ENCODE data around the gene MED9. TPM values are rescaled to one million over a fixed set of nuclear protein-coding genes. Genes with fewer than 3 reads are reported as not detected.
"Not testable (repeated sequence)": the region's sequence is repeated elsewhere in the genome, so short reads cannot be mapped to it uniquely, and the experiment has no call there.

Gene MED9
- total RNA-seq, 4 donors from 2014 or later = 8.3 to 14.4 (median 11.4) TPM

- Histone ChIP-seq H3K9me3 (no peaks in the 10 kb centered on the region), H3K27me3 (no peaks in the 10 kb centered on the region), H3K36me3 (peaks cover 0 to 33% (median 11%) of the 10 kb centered on the region in 4 donors), H3K4me1 (peaks cover 46 to 66% (median 50%) of the 10 kb centered on the region in 4 donors), H3K27ac (replicated peaks in 1 of 4) (no peak overlapping the region), H3K4me3 (no peak overlapping the region)
- WGBS = 69% methylated on average over 5 of the region's 5 CpGs
- TF ChIP-seq EP300 (IDR thresholded peaks at IDR 0.05) (no peak), POLR2A (IDR thresholded peaks at IDR 0.05; ENCODE audit: low read depth) (no peak), POLR2AphosphoS5 (IDR thresholded peaks at IDR 0.05) (no peak)
- TF ChIP-seq, protein P1, sequence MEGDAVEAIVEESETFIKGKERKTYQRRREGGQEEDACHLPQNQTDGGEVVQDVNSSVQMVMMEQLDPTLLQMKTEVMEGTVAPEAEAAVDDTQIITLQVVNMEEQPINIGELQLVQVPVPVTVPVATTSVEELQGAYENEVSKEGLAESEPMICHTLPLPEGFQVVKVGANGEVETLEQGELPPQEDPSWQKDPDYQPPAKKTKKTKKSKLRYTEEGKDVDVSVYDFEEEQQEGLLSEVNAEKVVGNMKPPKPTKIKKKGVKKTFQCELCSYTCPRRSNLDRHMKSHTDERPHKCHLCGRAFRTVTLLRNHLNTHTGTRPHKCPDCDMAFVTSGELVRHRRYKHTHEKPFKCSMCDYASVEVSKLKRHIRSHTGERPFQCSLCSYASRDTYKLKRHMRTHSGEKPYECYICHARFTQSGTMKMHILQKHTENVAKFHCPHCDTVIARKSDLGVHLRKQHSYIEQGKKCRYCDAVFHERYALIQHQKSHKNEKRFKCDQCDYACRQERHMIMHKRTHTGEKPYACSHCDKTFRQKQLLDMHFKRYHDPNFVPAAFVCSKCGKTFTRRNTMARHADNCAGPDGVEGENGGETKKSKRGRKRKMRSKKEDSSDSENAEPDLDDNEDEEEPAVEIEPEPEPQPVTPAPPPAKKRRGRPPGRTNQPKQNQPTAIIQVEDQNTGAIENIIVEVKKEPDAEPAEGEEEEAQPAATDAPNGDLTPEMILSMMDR (IDR thresholded peaks at IDR 0.05) = no peak
- intact Hi-C loops (cut with DNase I) = no loop called here
- DNase-seq (ENCODE audit: extremely low spot score) = no peak
These were observed 5.1 kb downstream of the MED9 start for GRCh38 chr17:17481860-17482259.

DNA sequence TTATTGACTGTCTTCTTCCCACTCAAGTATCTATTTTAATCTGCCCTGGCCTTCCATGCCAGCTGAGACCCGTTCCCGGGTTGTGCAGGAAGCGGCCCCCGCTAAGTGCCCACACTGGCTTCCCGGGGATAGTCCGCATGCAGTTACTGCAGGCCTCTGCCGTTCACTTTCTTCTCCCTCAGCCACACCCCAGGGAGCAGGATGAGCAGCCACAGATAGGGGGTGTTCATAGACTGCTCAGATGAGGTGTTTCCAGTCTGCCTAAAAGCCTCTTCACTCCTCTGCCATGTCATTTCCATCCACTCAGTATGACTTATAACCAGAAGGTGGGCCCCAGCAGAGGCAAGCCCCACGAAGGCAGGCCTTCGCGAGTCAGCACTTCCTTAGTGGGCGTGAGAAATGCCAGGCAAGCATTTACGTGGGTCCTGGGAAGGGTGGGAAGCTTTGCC is 7.7 kb downstream of the MED9 start:
- DNase-seq (ENCODE audit: extremely low spot score) = no peak
- Histone ChIP-seq H3K27ac (replicated peaks in 1 of 4) (no peak overlapping the region), H3K9me3 (no peaks in the 10 kb centered on the region), H3K36me3 (peaks cover 0 to 57% (median 29%) of the 10 kb centered on the region in 4 donors), H3K27me3 (no peaks in the 10 kb centered on the region), H3K4me1 (peaks cover 25 to 49% (median 27%) of the 10 kb centered on the region in 4 donors), H3K4me3 (no peak overlapping the region)
- TF ChIP-seq EP300 (IDR thresholded peaks at IDR 0.05) (no peak), POLR2AphosphoS5 (IDR thresholded peaks at IDR 0.05) (no peak), POLR2A (IDR thresholded peaks at IDR 0.05; ENCODE audit: low read depth) (no peak)
- TF ChIP-seq, protein P1 (IDR thresholded peaks at IDR 0.05) = no peak
- intact Hi-C loops (cut with DNase I) = no loop called here
- WGBS = 77% methylated on average over 12 of the region's 12 CpGs

DNA sequence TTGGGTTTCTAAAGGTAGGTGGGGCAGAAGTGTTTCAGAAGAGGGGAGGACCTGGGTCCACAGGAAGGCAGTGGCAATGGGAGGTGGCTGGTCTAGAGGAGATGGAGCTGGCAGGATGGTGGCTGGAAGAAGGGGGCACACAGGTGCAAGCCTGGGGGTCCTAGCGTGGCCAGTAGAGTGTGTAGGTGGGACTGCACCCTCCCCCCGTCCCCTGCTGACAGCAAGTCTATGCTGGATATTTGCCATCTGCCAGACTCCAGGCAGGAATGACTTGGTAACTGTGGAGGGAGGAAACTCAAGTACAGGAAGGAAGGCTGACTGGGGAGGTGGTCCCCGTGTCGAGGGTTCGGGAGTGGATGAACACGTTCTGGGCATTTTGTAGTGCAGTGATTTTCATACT is 8.6 kb downstream of the MED9 start:
- intact Hi-C loops (cut with DNase I) = no loop called here
- no peaks in the 10 kb centered on the region for H3K27me3 ChIP-seq
- no peak for DNase-seq (ENCODE audit: extremely low spot score)
- no peak overlapping the region for H3K27ac ChIP-seq (replicated peaks in 1 of 4)
- no peaks in the 10 kb centered on the region for H3K9me3 ChIP-seq
- 90% methylated on average over 6 of the region's 6 CpGs for WGBS
- H3K36me3 ChIP-seq = peaks cover 0 to 59% (median 24%) of the 10 kb centered on the region in 4 donors
- no peak overlapping the region for H3K4me3 ChIP-seq
- no peak for TF ChIP-seq POLR2AphosphoS5 (IDR thresholded peaks at IDR 0.05)
- TF ChIP-seq EP300 (IDR thresholded peaks at IDR 0.05) = no peak
- TF ChIP-seq POLR2A (IDR thresholded peaks at IDR 0.05; ENCODE audit: low read depth) = no peak
- TF ChIP-seq, protein P1 (IDR thresholded peaks at IDR 0.05) = no peak
- H3K4me1 ChIP-seq = peaks cover 17 to 43% (median 19%) of the 10 kb centered on the region in 4 donors

DNA sequence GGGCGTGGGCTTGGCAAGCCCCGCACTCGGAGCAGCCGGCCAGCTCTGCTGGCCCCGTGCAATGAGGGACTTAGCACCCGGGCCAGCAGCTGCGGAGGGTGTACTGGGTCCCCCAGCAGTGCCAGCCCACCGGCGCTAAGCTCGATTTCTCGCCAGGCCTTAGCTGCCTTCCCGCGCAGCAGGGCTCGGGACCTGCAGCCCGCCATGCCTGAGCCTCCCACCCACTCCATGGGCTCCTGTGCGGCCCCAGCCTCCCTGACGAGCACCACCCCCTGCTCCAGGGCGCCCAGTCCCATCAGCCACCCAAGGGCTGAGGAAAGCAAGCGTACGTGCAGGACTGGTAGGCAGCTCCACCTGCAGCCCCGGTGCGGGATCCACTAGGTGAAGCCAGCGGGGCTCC is 9.6 kb downstream of the MED9 start:
- peaks cover 4 to 66% (median 27%) of the 10 kb centered on the region in 4 donors for H3K36me3 ChIP-seq
- peaks cover 8 to 33% (median 9%) of the 10 kb centered on the region in 4 donors for H3K4me1 ChIP-seq
- intact Hi-C loops (cut with DNase I); H3K9me3 ChIP-seq; H3K27me3 ChIP-seq; DNase-seq (ENCODE audit: extremely low spot score); H3K27ac ChIP-seq (replicated peaks in 1 of 4); H3K4me3 ChIP-seq: not testable (repeated sequence)
- 94% methylated on average over 12 of the region's 23 CpGs for WGBS

- Histone ChIP-seq H3K27ac (replicated peaks in 1 of 4) (no peak overlapping the region), H3K4me3 (no peak overlapping the region), H3K36me3 (peaks cover 8 to 81% (median 43%) of the 10 kb centered on the region in 4 donors), H3K4me1 (peaks cover 0 to 36% (median 1%) of the 10 kb centered on the region in 4 donors), H3K9me3 (no peaks in the 10 kb centered on the region), H3K27me3 (no peaks in the 10 kb centered on the region)
- 50% methylated on average over 2 of the region's 2 CpGs for WGBS
- TF ChIP-seq POLR2AphosphoS5 (IDR thresholded peaks at IDR 0.05) = no peak
- intact Hi-C loops (cut with DNase I) = no loop called here
- no peak for DNase-seq (ENCODE audit: extremely low spot score)
These were observed 11.2 kb downstream of the MED9 start for GRCh38 chr17:17487998-17488397.

DNA sequence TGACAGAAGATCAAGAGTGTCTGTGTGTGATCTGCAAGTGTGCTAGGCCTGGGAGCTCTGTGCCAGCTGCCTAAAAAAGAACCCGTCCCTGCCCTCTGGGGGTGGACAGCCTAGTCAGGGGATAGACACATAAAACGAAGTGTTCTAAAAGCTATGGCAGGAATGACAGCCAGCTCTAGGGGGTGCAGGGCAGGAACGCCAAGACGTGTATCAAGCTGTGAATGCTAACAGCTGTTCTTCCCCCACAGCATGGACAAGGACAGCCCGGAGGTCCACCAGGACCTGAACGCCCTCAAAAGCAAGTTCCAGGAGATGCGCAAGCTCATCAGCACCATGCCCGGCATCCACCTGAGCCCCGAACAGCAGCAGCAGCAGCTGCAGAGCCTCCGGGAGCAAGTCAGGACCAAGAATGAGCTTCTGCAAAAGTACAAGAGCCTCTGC is 14.3 kb downstream of the MED9 start:
- intact Hi-C loops (cut with DNase I) = loop anchor here (5.0 to 10.0 kb wide), 2 partner anchors 101 to 136 kb away; partner anchors contain the start of gene PEMT
- H3K9me3 ChIP-seq = no peaks in the 10 kb centered on the region
- 78% methylated on average over 6 of the region's 10 CpGs for WGBS
- H3K4me3 ChIP-seq = no peak overlapping the region
- no peak for TF ChIP-seq POLR2A (IDR thresholded peaks at IDR 0.05; ENCODE audit: low read depth)
- TF ChIP-seq, protein P1 (IDR thresholded peaks at IDR 0.05) = no peak
- TF ChIP-seq EP300 (IDR thresholded peaks at IDR 0.05) = no peak
- H3K36me3 ChIP-seq = peaks cover 8 to 57% (median 43%) of the 10 kb centered on the region in 4 donors
- no peak for DNase-seq (ENCODE audit: extremely low spot score)
- H3K27ac ChIP-seq (replicated peaks in 1 of 4) = no peak overlapping the region
- H3K4me1 ChIP-seq = peaks cover 17 to 33% (median 20%) of the 10 kb centered on the region in 4 donors
- H3K27me3 ChIP-seq = no peaks in the 10 kb centered on the region

All from esophagus muscularis mucosa (tissue), 4 donors.